Calu3 (cell line): Measurements from ENCODE around the gene MAF. TPM values are rescaled to one million over a fixed set of nuclear protein-coding genes. Genes with fewer than 3 reads are reported as not detected.
A peak's percentile ranks its signal among the peaks of the same experiment; 100 is the strongest.

Experiments used
- BruUV-seq: library from RNA; stranded (reverse); fragments of 400-500 nt; replicated peaks from 2 replicates; lab custom pipeline; 2021; lab: Mats Ljungman, UMichigan
- CTCF ChIA-PET: fragments of 300-600 bp; sonication (Branson Sonifier 250); formaldehyde crosslinking; loops from one replicate; lab custom pipeline; 2022; ENCODE audit warnings: antibody characterized with exemption; lab: Charles Lee
- DNase-seq: peaks from one replicate; pipeline ENCODE4 v3.0.0; 2022
- H3K27ac Mint-ChIP-seq: one replicate; pipeline ENCODE4 v1.8.0; 2022; ENCODE audit warnings: mixed read lengths; ENCODE audit not compliant: unreplicated experiment
- H3K27me3 Mint-ChIP-seq: one replicate; pipeline ENCODE4 v1.8.0; 2022; ENCODE audit warnings: mixed read lengths; ENCODE audit not compliant: unreplicated experiment
- H3K36me3 Mint-ChIP-seq: one replicate; pipeline ENCODE4 v1.8.0; 2022; ENCODE audit warnings: mild to moderate bottlenecking, moderate library complexity, mixed read lengths; ENCODE audit not compliant: insufficient read depth, unreplicated experiment
- H3K4me1 Mint-ChIP-seq: one replicate; pipeline ENCODE4 v1.8.0; 2022; ENCODE audit warnings: mild to moderate bottlenecking, low read depth, mixed read lengths; ENCODE audit not compliant: unreplicated experiment
- H3K4me3 Mint-ChIP-seq: one replicate; pipeline ENCODE4 v1.8.0; 2022; ENCODE audit warnings: mild to moderate bottlenecking, low read depth, moderate library complexity, mixed read lengths; ENCODE audit not compliant: unreplicated experiment
- H3K9me3 Mint-ChIP-seq: one replicate; pipeline ENCODE4 v1.8.0; 2022; ENCODE audit warnings: low read depth, mixed read lengths; ENCODE audit not compliant: unreplicated experiment
- intact Hi-C: fragments of 100-400 bp; cut with micrococcal nuclease; formaldehyde crosslinking; loops from one replicate; pipeline ENCODE4 v1.10.0; 2022; ENCODE audit not compliant: unreplicated experiment
- total RNA-seq: library from RNA; stranded (reverse); gene quantifications from 2 replicates; pipeline ENCODE4 v1.2.3, GENCODE V29; 2022
- TF ChIP-seq, protein P1 (sequence below): fragments of 200-600 bp; IDR thresholded peaks from one replicate; pipeline ENCODE4 v1.8.0; 2022; ENCODE audit warnings: antibody characterized with exemption; ENCODE audit not compliant: unreplicated experiment

MAF gene
- total RNA-seq, 1 experiment from 2014 or later = 0.97 TPM

DNA sequence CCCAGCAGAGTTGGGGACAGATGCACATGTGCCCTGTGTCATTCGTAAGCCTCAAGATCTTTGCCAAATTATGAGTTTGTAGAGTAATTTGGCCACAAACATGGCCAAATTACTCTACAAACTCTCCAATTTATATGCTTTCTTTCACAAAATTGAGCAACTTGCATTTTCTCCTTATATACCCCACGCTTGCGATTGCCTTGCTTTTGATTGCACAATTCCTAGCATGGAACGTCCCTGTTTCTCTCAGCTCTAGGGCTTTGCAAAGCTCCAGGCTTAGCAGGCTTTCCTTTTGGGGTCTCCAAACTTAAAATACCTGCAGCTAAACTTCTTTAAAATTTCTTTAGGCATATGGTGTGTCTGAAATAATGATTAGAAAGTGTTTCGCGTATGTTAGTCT, 28.5 kb upstream of the MAF start:
- Mint-ChIP-seq H3K4me1 (peaks cover 17% of the 10 kb centered on the region), H3K36me3 (peaks cover 12% of the 10 kb centered on the region), H3K4me3 (no peak overlapping the region), H3K27ac (no peak overlapping the region), H3K9me3 (peaks cover 6% of the 10 kb centered on the region), H3K27me3 (peaks cover 13% of the 10 kb centered on the region)
- TF ChIP-seq, protein P1, sequence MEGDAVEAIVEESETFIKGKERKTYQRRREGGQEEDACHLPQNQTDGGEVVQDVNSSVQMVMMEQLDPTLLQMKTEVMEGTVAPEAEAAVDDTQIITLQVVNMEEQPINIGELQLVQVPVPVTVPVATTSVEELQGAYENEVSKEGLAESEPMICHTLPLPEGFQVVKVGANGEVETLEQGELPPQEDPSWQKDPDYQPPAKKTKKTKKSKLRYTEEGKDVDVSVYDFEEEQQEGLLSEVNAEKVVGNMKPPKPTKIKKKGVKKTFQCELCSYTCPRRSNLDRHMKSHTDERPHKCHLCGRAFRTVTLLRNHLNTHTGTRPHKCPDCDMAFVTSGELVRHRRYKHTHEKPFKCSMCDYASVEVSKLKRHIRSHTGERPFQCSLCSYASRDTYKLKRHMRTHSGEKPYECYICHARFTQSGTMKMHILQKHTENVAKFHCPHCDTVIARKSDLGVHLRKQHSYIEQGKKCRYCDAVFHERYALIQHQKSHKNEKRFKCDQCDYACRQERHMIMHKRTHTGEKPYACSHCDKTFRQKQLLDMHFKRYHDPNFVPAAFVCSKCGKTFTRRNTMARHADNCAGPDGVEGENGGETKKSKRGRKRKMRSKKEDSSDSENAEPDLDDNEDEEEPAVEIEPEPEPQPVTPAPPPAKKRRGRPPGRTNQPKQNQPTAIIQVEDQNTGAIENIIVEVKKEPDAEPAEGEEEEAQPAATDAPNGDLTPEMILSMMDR = no peak
- no peak for DNase-seq
- intact Hi-C loops = no loop called here
- CTCF ChIA-PET = interaction anchor here (0.7 kb wide), 1 partner anchor 31 kb away, joined by 3 read pairs; no protein-coding TSS in a partner anchor
- BruUV-seq = no TSS peak

GRCh38 chr16:79628501-79628975, 28.0 kb upstream of the MAF start:
- TF ChIP-seq, protein P1 = no peak
- peaks cover 12% of the 10 kb centered on the region for H3K36me3 Mint-ChIP-seq
- no peak overlapping the region for H3K27ac Mint-ChIP-seq
- BruUV-seq = no TSS peak
- DNase-seq = peak; percentile 38
- peaks cover 18% of the 10 kb centered on the region for H3K27me3 Mint-ChIP-seq
- CTCF ChIA-PET = interaction anchor here (0.7 kb wide), 1 partner anchor 32 kb away, joined by 3 read pairs; no protein-coding TSS in a partner anchor
- H3K4me3 Mint-ChIP-seq = no peak overlapping the region
- H3K9me3 Mint-ChIP-seq = peaks cover 6% of the 10 kb centered on the region
- intact Hi-C loops = no loop called here
- H3K4me1 Mint-ChIP-seq = peaks cover 17% of the 10 kb centered on the region

DNA sequence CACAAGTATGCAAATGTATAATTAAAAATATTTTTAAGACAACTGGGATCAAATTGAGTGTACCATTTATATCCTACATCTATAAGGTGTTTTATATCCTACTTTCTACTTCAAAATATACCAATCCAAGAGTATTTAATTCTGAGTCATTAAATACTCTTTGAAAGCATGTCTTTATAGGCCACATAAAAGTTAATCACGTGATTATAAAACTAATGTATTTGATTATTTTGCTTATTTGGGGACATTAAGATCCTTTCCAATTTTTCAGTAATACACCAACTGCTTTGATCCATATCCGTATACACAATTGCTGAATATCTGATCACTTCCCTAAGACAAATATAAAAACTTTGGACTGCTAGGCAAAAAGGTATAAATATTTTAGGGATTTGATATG, 26.6 kb upstream of the MAF start:
- Mint-ChIP-seq H3K4me1 (peaks cover 13% of the 10 kb centered on the region), H3K36me3 (peaks cover 12% of the 10 kb centered on the region), H3K27me3 (peaks cover 32% of the 10 kb centered on the region), H3K27ac (no peak overlapping the region), H3K9me3 (peaks cover 6% of the 10 kb centered on the region), H3K4me3 (no peak overlapping the region)
- TF ChIP-seq, protein P1 = no peak
- CTCF ChIA-PET = no interaction called here
- intact Hi-C loops = no loop called here
- BruUV-seq = no TSS peak
- DNase-seq = no peak

DNA sequence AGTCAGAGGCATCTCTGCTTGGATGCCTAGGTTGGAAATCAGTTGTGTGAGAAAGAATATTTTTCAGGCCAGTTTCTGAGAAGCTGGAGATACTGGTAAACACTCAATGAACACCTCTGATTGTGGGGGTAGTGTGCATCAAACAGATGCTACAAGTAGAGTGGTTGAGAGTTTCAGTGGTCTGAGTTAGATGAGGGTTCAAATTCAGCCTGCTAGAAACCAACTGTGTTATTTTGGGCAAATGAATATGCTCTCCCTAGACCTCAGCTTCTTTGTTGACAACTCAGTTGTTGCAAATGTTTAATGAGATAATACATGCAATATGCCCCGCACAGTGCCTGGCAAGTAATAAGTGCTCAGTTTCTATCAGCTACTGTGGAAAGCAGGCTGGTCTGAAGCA, 25.2 kb upstream of the MAF start:
- Mint-ChIP-seq H3K27me3 (peaks cover 46% of the 10 kb centered on the region), H3K36me3 (peaks cover 12% of the 10 kb centered on the region), H3K27ac (no peak overlapping the region), H3K4me3 (no peak overlapping the region), H3K4me1 (peaks cover 10% of the 10 kb centered on the region), H3K9me3 (peaks cover 6% of the 10 kb centered on the region)
- DNase-seq = no peak
- no TSS peak for BruUV-seq
- intact Hi-C loops = no loop called here
- TF ChIP-seq, protein P1 = no peak
- CTCF ChIA-PET = no interaction called here
